HG03066 (cell line): ENCODE results near the gene ID3.
"Not testable (repeated sequence)": the region's sequence is repeated elsewhere in the genome, so short reads cannot be mapped to it uniquely, and the experiment has no call there.

Experiments used
- ATAC-seq: cut with Tn5 transposase; IDR thresholded peaks from one replicate; pipeline ENCODE4 v1.9.1; 2021; ENCODE audit warnings: low read depth; ENCODE audit not compliant: unreplicated experiment

The ID3 gene

GRCh38 chr1:23554481-23555269 is 4.6 kb downstream of the ID3 start:
- peak; percentile 42 for ATAC-seq

GRCh38 chr1:23554127-23554480 is 5.2 kb downstream of the ID3 start:
- no peak for ATAC-seq

- ATAC-seq: no peak
Measured at GRCh38 chr1:23553231-23554126, 5.8 kb downstream of the ID3 start.

GRCh38 chr1:23551849-23552248 is 7.5 kb downstream of the ID3 start:
- ATAC-seq: no peak

GRCh38 chr1:23548704-23549143 is 10.6 kb downstream of the ID3 start:
- no peak for ATAC-seq

GRCh38 chr1:23546897-23547584 is 12.3 kb downstream of the ID3 start:
- ATAC-seq: no peak

GRCh38 chr1:23545851-23546250 is 13.4 kb downstream of the ID3 start:
- no peak for ATAC-seq

- ATAC-seq: no peak
Measured at GRCh38 chr1:23544444-23545389, 14.6 kb downstream of the ID3 start.

- no peak for ATAC-seq
Measured at GRCh38 chr1:23543707-23544443, 15.4 kb downstream of the ID3 start.

GRCh38 chr1:23542940-23543339 is 16.4 kb downstream of the ID3 start:
- not testable (repeated sequence) for ATAC-seq

- ATAC-seq: peak; percentile 87
Measured at GRCh38 chr1:23539698-23540266, 19.5 kb downstream of the ID3 start.

GRCh38 chr1:23537296-23537973 is 21.9 kb downstream of the ID3 start:
- no peak for ATAC-seq

GRCh38 chr1:23533246-23534023 is 25.9 kb downstream of the ID3 start:
- no peak for ATAC-seq

- ATAC-seq: no peak
Measured at GRCh38 chr1:23531562-23532094, 27.7 kb downstream of the ID3 start.

GRCh38 chr1:23530747-23531561 is 28.3 kb downstream of the ID3 start, which contains the start of gene E2F2:
Gene E2F2 (minus strand): TSS chr1:23531233. CDS start chr1:23530793, 440 bp downstream.
- peak; percentile 44 for ATAC-seq

GRCh38 chr1:23530087-23530746 is 29.1 kb downstream of the ID3 start:
- ATAC-seq: no peak
